Endodermal cell (in vitro differentiated cells): ENCODE data around the gene BBS12. TPM values are rescaled to one million over a fixed set of nuclear protein-coding genes. Genes with fewer than 3 reads are reported as not detected.
A peak's percentile ranks its signal among the peaks of the same experiment; 100 is the strongest.

Experiments
- DNase-seq: peaks from one replicate; pipeline ENCODE4 v3.0.0-alpha.2; 2017
- H3K27ac ChIP-seq: 2 replicates; pipeline ENCODE4 v1.5.1; 2013; ENCODE audit warnings: mild to moderate bottlenecking, low read depth, low read length, moderate library complexity
- H3K27me3 ChIP-seq: 2 replicates; pipeline ENCODE4 v1.6.1; 2013; ENCODE audit warnings: mild to moderate bottlenecking, low read length, moderate library complexity; ENCODE audit not compliant: insufficient read depth, control insufficient read depth, poor library complexity, severe bottlenecking
- H3K36me3 ChIP-seq: 2 replicates; pipeline ENCODE4 v1.7.0; 2013; ENCODE audit warnings: mild to moderate bottlenecking, low read length, moderate library complexity; ENCODE audit not compliant: control insufficient read depth, insufficient read depth
- H3K4me1 ChIP-seq: one replicate; pipeline ENCODE4 v1.7.0; 2013; ENCODE audit warnings: low read length; ENCODE audit not compliant: control insufficient read depth, insufficient read depth
- H3K4me3 ChIP-seq: 2 replicates; pipeline ENCODE4 v1.5.1; 2013; ENCODE audit warnings: mild to moderate bottlenecking, low read length, moderate library complexity
- H3K9ac ChIP-seq: 2 replicates; pipeline ENCODE4 v1.6.1; 2013; ENCODE audit warnings: mild to moderate bottlenecking, low read length, moderate library complexity; ENCODE audit not compliant: poor library complexity, severe bottlenecking; ENCODE audit errors: extremely low read depth
- H3K9me3 ChIP-seq: 2 replicates; pipeline ENCODE4 v1.6.1; 2013; ENCODE audit warnings: mild to moderate bottlenecking, low read length, moderate library complexity; ENCODE audit not compliant: control insufficient read depth
- H3K27ac Mint-ChIP-seq: 2 replicates; pipeline ENCODE4 v1.8.0; 2020; ENCODE audit warnings: mixed read lengths
- H3K27me3 Mint-ChIP-seq: 2 replicates; pipeline ENCODE4 v1.8.0; 2021; ENCODE audit warnings: mild to moderate bottlenecking, mixed read lengths; ENCODE audit not compliant: insufficient read depth
- H3K36me3 Mint-ChIP-seq: 2 replicates; pipeline ENCODE4 v1.8.0; 2020; ENCODE audit warnings: low read depth, mixed read lengths
- H3K4me1 Mint-ChIP-seq: 2 replicates; pipeline ENCODE4 v1.8.0; 2020; ENCODE audit warnings: mixed read lengths
- H3K4me3 Mint-ChIP-seq: 2 replicates; pipeline ENCODE4 v1.8.0; 2020; ENCODE audit warnings: mild to moderate bottlenecking, moderate library complexity, mixed read lengths
- H3K9me3 Mint-ChIP-seq: 2 replicates; pipeline ENCODE4 v1.8.0; 2020; ENCODE audit warnings: mild to moderate bottlenecking, mixed read lengths
- WGBS, 2 experiments: methylation state at CpG; one replicate each; pipeline versions ENCODE4 v1.1.5 to v1.1.7; 2013; ENCODE audit warnings: missing lambda C conversion rate in 2 of 2, mixed read lengths in 1 of 2; ENCODE audit not compliant: insufficient coverage in 1 of 2, insufficient read length in 1 of 2; 5-methylcytosine and 5-hydroxymethylcytosine counted together
- total RNA-seq, 2 donors: library from RNA; stranded (reverse); fragmentation: NEBNext Ultra II Directional in 1 of 2; extraction: Animal tissue kit (Norgen Biotek cat#: 25700) in 1 of 2; gene quantifications; 2 replicates in 1 of 2; 3 replicates in 1 of 2; pipeline ENCODE4 v1.2.1, GENCODE V29; 2021
- TF ChIP-seq, protein P1 (sequence below): fragments of 200-600 bp; sonication (generic); conservative IDR thresholded peaks from 2 replicates; pipeline ENCODE4 v1.5.0; 2021; ENCODE audit warnings: antibody characterized with exemption, mild to moderate bottlenecking

BBS12 gene
- total RNA-seq, 2 donors from 2014 or later = 4.1 to 4.2 TPM

DNA sequence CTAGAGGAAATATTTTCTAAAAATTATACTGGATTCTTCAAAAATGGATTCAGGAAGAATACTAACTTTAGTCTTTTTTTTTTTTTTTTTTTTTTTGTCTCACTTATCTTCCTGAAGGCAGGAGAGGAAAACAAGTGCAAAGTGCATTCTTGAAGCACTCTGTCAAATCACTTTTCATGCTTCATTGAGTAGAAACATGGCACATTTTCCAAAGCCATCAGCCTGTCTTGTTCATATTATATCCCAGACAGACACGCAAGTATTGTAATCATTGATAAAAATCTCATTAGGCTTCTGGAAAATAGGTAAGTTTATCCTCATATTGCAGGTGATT, 1.2 kb downstream of the BBS12 start:
- H3K36me3 ChIP-seq = no peaks in the 10 kb centered on the region
- DNase-seq = no peak
- Mint-ChIP-seq H3K9me3 (peaks cover 6% of the 10 kb centered on the region), H3K4me3 (peak overlapping the region; percentile 84), H3K27ac (peak overlapping the region; percentile 94), H3K4me1 (peaks cover 3% of the 10 kb centered on the region), H3K27me3 (no peaks in the 10 kb centered on the region), H3K36me3 (peaks cover 8% of the 10 kb centered on the region)
- WGBS, 2 experiments = 100% methylated on average over 1 of the region's 1 CpG; no CpG with 5 or more reads in 1 of the 2 experiments
- no peaks in the 10 kb centered on the region for H3K4me1 ChIP-seq
- peaks cover 7% of the 10 kb centered on the region for H3K9me3 ChIP-seq
- no peak overlapping the region for H3K9ac ChIP-seq
- peak overlapping the region; percentile 88 for H3K4me3 ChIP-seq
- H3K27ac ChIP-seq = no peak overlapping the region
- TF ChIP-seq, protein P1, sequence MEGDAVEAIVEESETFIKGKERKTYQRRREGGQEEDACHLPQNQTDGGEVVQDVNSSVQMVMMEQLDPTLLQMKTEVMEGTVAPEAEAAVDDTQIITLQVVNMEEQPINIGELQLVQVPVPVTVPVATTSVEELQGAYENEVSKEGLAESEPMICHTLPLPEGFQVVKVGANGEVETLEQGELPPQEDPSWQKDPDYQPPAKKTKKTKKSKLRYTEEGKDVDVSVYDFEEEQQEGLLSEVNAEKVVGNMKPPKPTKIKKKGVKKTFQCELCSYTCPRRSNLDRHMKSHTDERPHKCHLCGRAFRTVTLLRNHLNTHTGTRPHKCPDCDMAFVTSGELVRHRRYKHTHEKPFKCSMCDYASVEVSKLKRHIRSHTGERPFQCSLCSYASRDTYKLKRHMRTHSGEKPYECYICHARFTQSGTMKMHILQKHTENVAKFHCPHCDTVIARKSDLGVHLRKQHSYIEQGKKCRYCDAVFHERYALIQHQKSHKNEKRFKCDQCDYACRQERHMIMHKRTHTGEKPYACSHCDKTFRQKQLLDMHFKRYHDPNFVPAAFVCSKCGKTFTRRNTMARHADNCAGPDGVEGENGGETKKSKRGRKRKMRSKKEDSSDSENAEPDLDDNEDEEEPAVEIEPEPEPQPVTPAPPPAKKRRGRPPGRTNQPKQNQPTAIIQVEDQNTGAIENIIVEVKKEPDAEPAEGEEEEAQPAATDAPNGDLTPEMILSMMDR = no peak
- no peaks in the 10 kb centered on the region for H3K27me3 ChIP-seq

DNA sequence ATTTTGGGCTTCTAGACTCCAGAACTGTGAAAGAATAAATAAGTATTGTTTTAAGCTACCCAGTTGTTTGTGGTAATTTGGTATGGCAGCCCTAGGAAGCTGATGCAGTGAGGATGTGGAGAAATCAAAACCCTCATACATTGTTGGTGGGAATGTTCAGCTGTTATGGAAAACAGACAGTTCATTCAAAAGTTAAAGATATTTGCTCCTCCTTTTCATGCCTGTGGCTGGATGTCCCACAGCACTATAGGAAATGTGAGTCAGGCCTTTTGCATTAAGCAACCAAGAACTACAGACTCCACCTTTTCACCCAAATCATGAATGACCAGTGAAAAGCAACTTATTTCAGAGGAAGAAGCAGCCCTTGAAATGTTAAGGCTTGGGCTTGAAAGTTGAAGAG, 6.7 kb downstream of the BBS12 start:
- no peak overlapping the region for H3K4me3 ChIP-seq
- H3K4me3 Mint-ChIP-seq = no peak overlapping the region
- no peak for DNase-seq
- H3K27me3 Mint-ChIP-seq = no peaks in the 10 kb centered on the region
- no peaks in the 10 kb centered on the region for H3K36me3 ChIP-seq
- H3K27me3 ChIP-seq = no peaks in the 10 kb centered on the region
- peaks cover 7% of the 10 kb centered on the region for H3K9me3 ChIP-seq
- TF ChIP-seq, protein P1 = no peak
- H3K4me1 ChIP-seq = no peaks in the 10 kb centered on the region
- no peaks in the 10 kb centered on the region for H3K4me1 Mint-ChIP-seq
- H3K27ac ChIP-seq = no peak overlapping the region
- H3K9ac ChIP-seq = no peak overlapping the region
- H3K27ac Mint-ChIP-seq = no peak overlapping the region
- peaks cover 16% of the 10 kb centered on the region for H3K36me3 Mint-ChIP-seq
- peaks cover 6% of the 10 kb centered on the region for H3K9me3 Mint-ChIP-seq

DNA sequence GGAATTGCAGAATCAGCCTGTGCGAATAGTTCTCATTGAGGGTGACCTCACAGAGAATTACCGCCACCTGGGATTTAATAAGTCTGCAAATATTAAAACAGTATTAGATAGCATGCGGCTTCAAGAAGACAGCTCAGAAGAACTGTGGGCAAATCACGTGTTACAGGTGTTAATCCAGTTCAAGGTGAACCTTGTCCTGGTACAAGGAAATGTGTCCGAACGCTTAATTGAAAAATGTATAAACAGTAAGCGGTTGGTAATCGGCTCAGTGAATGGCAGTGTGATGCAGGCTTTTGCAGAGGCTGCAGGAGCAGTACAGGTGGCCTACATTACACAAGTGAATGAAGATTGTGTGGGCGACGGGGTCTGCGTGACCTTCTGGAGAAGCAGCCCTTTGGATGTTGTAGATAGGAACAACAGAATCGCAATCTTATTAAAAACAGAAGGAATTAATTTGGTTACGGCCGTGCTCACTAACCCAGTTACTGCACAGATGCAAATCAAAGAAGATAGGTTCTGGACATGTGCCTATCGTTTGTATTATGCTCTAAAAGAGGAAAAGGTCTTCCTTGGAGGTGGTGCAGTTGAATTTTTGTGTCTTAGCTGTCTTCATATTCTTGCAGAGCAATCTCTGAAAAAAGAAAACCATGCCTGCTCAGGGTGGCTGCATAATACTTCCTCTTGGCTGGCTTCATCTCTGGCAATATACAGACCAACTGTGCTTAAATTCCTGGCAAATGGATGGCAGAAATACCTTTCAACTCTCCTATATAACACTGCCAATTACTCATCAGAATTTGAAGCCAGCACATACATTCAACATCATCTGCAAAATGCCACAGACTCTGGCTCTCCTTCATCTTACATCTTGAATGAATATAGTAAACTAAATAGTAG, 10.7 kb downstream of the BBS12 start:
- no peak overlapping the region for H3K27ac ChIP-seq
- no peak for DNase-seq
- Mint-ChIP-seq H3K4me3 (no peak overlapping the region), H3K4me1 (no peaks in the 10 kb centered on the region), H3K27ac (no peak overlapping the region), H3K27me3 (no peaks in the 10 kb centered on the region), H3K9me3 (no peaks in the 10 kb centered on the region), H3K36me3 (peaks cover 8% of the 10 kb centered on the region)
- no peak overlapping the region for H3K9ac ChIP-seq
- no peaks in the 10 kb centered on the region for H3K27me3 ChIP-seq
- no peaks in the 10 kb centered on the region for H3K36me3 ChIP-seq
- WGBS, 2 experiments = 95 to 96% methylated on average over 15 of the region's 15 CpGs
- no peaks in the 10 kb centered on the region for H3K9me3 ChIP-seq
- H3K4me3 ChIP-seq = no peak overlapping the region
- H3K4me1 ChIP-seq = no peaks in the 10 kb centered on the region
- TF ChIP-seq, protein P1 = no peak
